ENCODE measurements around the gene PCSK2. TPM values are rescaled to one million over a fixed set of nuclear protein-coding genes. Genes with fewer than 3 reads are reported as not detected.
A peak's percentile ranks its signal among the peaks of the same experiment; 100 is the strongest.

PCSK2 gene
- total and polyA plus RNA-seq, 4 donors = 0.51 to 9.8 (median 1.5) TPM

DNA sequence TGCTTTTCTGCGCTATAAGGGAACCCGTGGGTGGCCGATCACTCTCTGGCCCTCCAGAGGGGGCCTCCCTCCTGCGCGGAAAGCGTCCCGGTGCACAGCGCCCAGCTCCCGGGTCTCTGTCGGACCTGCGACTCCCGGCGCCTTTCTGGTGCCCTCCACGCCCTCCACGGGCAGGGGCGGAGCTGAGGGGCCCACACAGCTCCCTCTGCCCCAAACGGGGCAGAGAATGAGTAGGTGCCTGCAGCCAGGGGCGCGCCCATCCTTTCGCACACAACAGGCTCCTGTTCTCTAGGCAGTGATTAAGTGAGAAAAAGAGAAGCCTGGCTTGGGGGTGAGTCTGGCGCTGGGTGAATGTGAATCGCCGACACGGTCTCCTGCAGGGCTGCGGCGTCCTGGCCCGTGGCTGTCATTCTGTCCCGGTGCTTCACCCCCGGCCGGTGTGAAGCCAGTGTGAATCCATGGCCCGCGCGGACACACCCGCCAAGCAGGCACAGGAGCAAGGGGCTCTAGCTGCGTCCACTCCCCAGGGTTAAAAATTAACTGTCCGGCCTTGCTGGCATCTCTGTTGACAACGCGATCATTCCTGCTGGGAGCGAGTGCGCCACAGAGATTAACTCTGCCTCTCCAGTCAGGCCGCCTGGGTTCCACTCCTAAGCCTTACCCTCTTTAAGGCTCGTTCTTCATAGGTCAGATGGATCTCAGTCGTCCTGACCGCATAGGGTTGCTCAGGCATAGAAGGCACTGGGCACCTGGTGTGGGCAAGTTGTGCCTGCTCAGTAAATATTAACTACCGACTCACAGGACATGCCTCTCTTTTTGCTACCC lies 88.8 kb downstream of the PCSK2 start:
- TF ChIP-seq CTCF (IDR thresholded peaks at IDR 0.05; ENCODE audit: control extremely low read depth, extremely low read depth) = no peak
- peaks cover 0 to 6% (median 0%) of the 10 kb centered on the region in 5 donors for H3K4me1 ChIP-seq (ENCODE audit: control insufficient read depth in 5 of 5, insufficient read depth in 5 of 5, low read length in 5 of 5)
- H3K27me3 ChIP-seq (ENCODE audit: control insufficient read depth in 3 of 3, insufficient read depth in 3 of 3, low read length in 2 of 3) = peaks cover 0 to 39% (median 39%) of the 10 kb centered on the region in 3 donors
- no peak overlapping the region for H3K4me3 ChIP-seq
- H3K9me3 ChIP-seq (ENCODE audit: control insufficient read depth in 4 of 4, insufficient read depth in 3 of 4, low read length in 3 of 4) = peaks cover 0 to 1% (median 0%) of the 10 kb centered on the region in 4 donors
- ATAC-seq (ENCODE audit: insufficient read depth, low FRiP score) = no peak
- H3K9ac ChIP-seq (ENCODE audit: insufficient read depth in 1 of 2, low read length in 2 of 2) = no peak overlapping the region
- H3K36me3 ChIP-seq (ENCODE audit: control insufficient read depth in 4 of 4, insufficient read depth in 4 of 4, low read length in 4 of 4) = no peaks in the 10 kb centered on the region
- peak in 1 of 3 donors; percentile 15 for DNase-seq
- no peak overlapping the region for H3K27ac ChIP-seq (ENCODE audit: low read depth in 1 of 2, low read length in 1 of 2)
- 13 to 21% methylated on average over 45 of the region's 45 CpGs for WGBS, 2 donors

DNA sequence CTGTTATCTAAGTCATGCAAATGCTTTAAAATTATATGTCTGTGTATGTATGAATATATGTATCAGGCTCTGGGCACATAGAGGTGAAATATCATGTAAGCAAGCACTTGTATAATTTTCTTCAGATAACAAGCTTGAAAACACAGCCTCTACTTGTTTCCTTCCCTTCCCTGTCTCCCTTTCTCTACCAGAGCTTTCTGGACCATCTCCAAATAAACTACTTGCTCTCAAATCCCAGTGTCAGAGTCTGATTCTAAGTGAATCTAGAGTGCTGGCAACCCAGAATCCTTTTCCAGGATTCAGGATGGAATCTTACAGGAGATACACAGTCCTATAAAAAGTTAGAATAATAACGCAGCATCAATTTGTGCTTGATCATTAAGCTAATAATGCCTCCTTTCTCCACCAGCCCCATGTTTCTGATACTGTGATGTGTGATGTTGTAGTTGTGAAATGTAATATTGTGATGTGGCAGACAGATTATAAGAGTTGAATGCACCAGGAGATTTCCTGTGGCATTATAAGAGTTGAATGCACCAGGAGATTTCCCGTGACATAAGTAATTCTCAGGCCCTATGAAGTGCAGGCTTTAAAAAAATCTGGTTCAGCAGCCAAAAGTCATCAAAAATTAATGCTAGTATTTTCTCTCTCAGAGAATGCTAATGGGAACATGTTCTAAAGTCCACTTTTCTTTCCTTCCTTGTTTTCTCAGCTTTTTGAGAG lies 89.6 kb downstream of the PCSK2 start:
- Histone ChIP-seq H3K27me3 (ENCODE audit: control insufficient read depth in 3 of 3, insufficient read depth in 3 of 3, low read length in 2 of 3) (peaks cover 0 to 39% (median 39%) of the 10 kb centered on the region in 3 donors), H3K4me3 (no peak overlapping the region), H3K27ac (ENCODE audit: low read depth in 1 of 2, low read length in 1 of 2) (no peak overlapping the region), H3K9me3 (ENCODE audit: control insufficient read depth in 4 of 4, insufficient read depth in 3 of 4, low read length in 3 of 4) (peaks cover 0 to 1% (median 0%) of the 10 kb centered on the region in 4 donors), H3K4me1 (ENCODE audit: control insufficient read depth in 5 of 5, insufficient read depth in 5 of 5, low read length in 5 of 5) (peaks cover 0 to 6% (median 0%) of the 10 kb centered on the region in 5 donors), H3K9ac (ENCODE audit: insufficient read depth in 1 of 2, low read length in 2 of 2) (no peak overlapping the region), H3K36me3 (ENCODE audit: control insufficient read depth in 4 of 4, insufficient read depth in 4 of 4, low read length in 4 of 4) (no peaks in the 10 kb centered on the region)
- TF ChIP-seq CTCF (IDR thresholded peaks at IDR 0.05; ENCODE audit: control extremely low read depth, extremely low read depth) = no peak
- ATAC-seq (ENCODE audit: insufficient read depth, low FRiP score) = no peak
- peak in 1 of 3 donors; percentile 23 for DNase-seq
- 85 to 91% methylated on average over 2 of the region's 2 CpGs for WGBS, 2 donors

DNA sequence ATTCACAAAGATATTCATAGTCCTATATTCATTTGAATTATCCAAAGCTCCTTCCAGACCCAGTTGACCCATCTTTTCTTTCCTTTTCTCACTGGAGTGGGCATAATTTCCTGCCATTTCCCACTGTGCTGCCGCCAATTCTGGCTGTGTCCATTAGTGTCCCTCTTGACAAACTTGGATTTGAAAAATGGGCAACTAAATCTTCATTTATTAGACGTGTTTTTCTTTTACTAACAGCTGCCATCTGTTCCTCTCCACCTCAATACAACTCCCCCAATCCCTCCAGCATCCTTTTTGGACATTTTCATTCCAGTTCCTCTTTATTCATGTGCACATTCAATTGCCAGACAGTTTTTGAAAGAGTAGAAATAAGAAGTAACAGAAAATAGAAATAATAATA lies 90.5 kb downstream of the PCSK2 start:
- no peaks in the 10 kb centered on the region for H3K36me3 ChIP-seq (ENCODE audit: control insufficient read depth in 4 of 4, insufficient read depth in 4 of 4, low read length in 4 of 4)
- H3K27ac ChIP-seq (ENCODE audit: low read depth in 1 of 2, low read length in 1 of 2) = no peak overlapping the region
- no peak for DNase-seq
- peaks cover 0 to 6% (median 0%) of the 10 kb centered on the region in 5 donors for H3K4me1 ChIP-seq (ENCODE audit: control insufficient read depth in 5 of 5, insufficient read depth in 5 of 5, low read length in 5 of 5)
- H3K9me3 ChIP-seq (ENCODE audit: control insufficient read depth in 4 of 4, insufficient read depth in 3 of 4, low read length in 3 of 4) = peaks cover 0 to 1% (median 0%) of the 10 kb centered on the region in 4 donors
- H3K4me3 ChIP-seq = no peak overlapping the region
- peaks cover 0 to 39% (median 39%) of the 10 kb centered on the region in 3 donors for H3K27me3 ChIP-seq (ENCODE audit: control insufficient read depth in 3 of 3, insufficient read depth in 3 of 3, low read length in 2 of 3)
- TF ChIP-seq CTCF (IDR thresholded peaks at IDR 0.05; ENCODE audit: control extremely low read depth, extremely low read depth) = no peak
- 53 to 55% methylated on average over 2 of the region's 2 CpGs for WGBS, 2 donors
- H3K9ac ChIP-seq (ENCODE audit: insufficient read depth in 1 of 2, low read length in 2 of 2) = no peak overlapping the region
- no peak for ATAC-seq (ENCODE audit: insufficient read depth, low FRiP score)

Data from lung (tissue), 12 donors.